Uterus (tissue), 4 donors: Measurements from ENCODE around the gene ASIC4. TPM values are rescaled to one million over a fixed set of nuclear protein-coding genes. Genes with fewer than 3 reads are reported as not detected.

Experiments used
- DNase-seq, 2 donors: peaks; one replicate each; pipeline ENCODE4 v3.0.0-alpha.2; 2019 to 2020
- H3K27ac ChIP-seq, 2 donors: fragments of 200-600 bp; sonication (generic); 1 replicate in 1 of 2; 2 replicates in 1 of 2; pipeline ENCODE4 v1.5.1; 2016 to 2018
- H3K27me3 ChIP-seq, 2 donors: fragments of 200-600 bp; sonication (generic); one replicate each; pipeline ENCODE4 v1.5.1; 2018 to 2019; ENCODE audit warnings: control low read depth in 1 of 2
- H3K36me3 ChIP-seq, 2 donors: fragments of 200-600 bp; sonication (generic); one replicate each; pipeline ENCODE4 v1.5.1; 2019; ENCODE audit warnings: control low read depth in 1 of 2
- H3K4me1 ChIP-seq, 2 donors: fragments of 200-600 bp; sonication (generic); one replicate each; pipeline ENCODE4 v1.5.1; 2018 to 2019; ENCODE audit warnings: control low read depth in 1 of 2
- H3K4me3 ChIP-seq, 2 donors: fragments of 200-600 bp; sonication (generic); 1 replicate in 1 of 2; 2 replicates in 1 of 2; pipeline ENCODE4 v1.5.1; 2018 to 2019; ENCODE audit warnings: mild to moderate bottlenecking in 1 of 2
- H3K9me3 ChIP-seq, 2 donors: fragments of 200-600 bp; sonication (generic); one replicate each; pipeline ENCODE4 v1.5.1; 2019; ENCODE audit warnings: control low read depth in 1 of 2
- CTCF ChIP-seq, 4 experiments: fragments of 200-600 bp in 2 of 4; fragments of 450-650 bp in 2 of 4; sonication (generic) in 2 of 4; IDR thresholded peaks; one replicate each; pipeline ENCODE4 v1.5.1; 2016 to 2019; ENCODE audit warnings: antibody characterized with exemption in 4 of 4, mild to moderate bottlenecking in 2 of 4, moderate library complexity in 1 of 4
- POLR2A ChIP-seq, 2 donors: fragments of 450-650 bp; IDR thresholded peaks; one replicate each; pipeline ENCODE4 v1.6.1; 2016; ENCODE audit warnings: antibody characterized with exemption in 2 of 2, mild to moderate bottlenecking in 1 of 2, moderate library complexity in 1 of 2
- intact Hi-C: fragments of 100-400 bp; cut with DNase I; formaldehyde crosslinking; loops from one replicate; pipeline ENCODE4 v1.15.1; 2023; ENCODE audit warnings: low total_unique reads
- total RNA-seq, 4 donors: library from RNA; depleted of rRNA in 3 of 4; stranded (reverse); fragments of >200 nt in 3 of 4; gene quantifications; one replicate each; pipeline versions ENCODE4 v1.1.0 to v1.2.4, GENCODE V29; 2014 to 2023
- donor health status: DM: yes; HTN: yes; CAD: no.

Gene ASIC4
- total RNA-seq, 4 donors from 2014 or later = 0.21 to 0.30 TPM; not detected in 2

GRCh38 chr2:219494952-219495530 lies 19.2 kb upstream of the ASIC4 start:
- H3K27me3 ChIP-seq = no peaks in the 10 kb centered on the region
- DNase-seq = no peak
- intact Hi-C loops = no loop called here
- TF ChIP-seq CTCF (IDR thresholded peaks at IDR 0.05) (no peak), POLR2A (IDR thresholded peaks at IDR 0.05) (no peak)
- no peaks in the 10 kb centered on the region for H3K36me3 ChIP-seq
- H3K4me3 ChIP-seq = no peak overlapping the region
- H3K27ac ChIP-seq = peak overlapping the region; percentile 19 to 95
- H3K4me1 ChIP-seq = peaks cover 0 to 4% of the 10 kb centered on the region in 2 donors
- H3K9me3 ChIP-seq = no peaks in the 10 kb centered on the region

DNA sequence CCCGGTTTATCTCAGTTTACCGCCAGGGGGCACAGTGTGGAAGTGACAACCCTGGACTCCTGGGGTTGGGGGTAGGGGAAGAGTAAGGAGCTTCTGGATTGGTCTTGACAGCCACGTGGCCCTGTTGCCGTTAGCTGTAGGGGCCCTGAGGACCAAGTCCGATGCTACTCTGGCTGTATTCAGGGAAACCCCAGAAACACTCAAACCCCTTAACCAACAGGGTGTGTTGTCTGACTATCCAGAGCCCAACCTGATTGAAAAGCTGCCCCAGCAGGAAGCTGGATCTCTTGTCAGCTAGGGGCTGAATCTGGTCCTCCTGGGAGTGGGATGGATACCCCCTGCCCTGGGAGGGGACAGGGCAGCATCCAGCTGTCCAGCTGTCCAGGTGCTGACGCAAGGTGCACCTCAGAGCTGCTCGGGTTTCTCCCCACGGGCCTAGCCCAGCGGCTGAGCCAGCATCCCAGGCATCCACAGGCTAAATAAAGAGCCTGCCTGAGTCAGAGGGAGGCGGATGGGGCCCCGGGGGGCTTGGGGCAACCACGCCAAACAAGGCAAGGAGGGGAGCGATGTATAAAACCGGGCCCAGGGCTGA lies 18.7 kb upstream of the ASIC4 start:
- no peaks in the 10 kb centered on the region for H3K9me3 ChIP-seq
- H3K27me3 ChIP-seq = no peaks in the 10 kb centered on the region
- TF ChIP-seq POLR2A (IDR thresholded peaks at IDR 0.05) = no peak
- TF ChIP-seq CTCF (IDR thresholded peaks at IDR 0.05) = peak; percentile 42 to 65 (median 58)
- H3K27ac ChIP-seq = peak overlapping the region; percentile 19 to 95
- no peaks in the 10 kb centered on the region for H3K36me3 ChIP-seq
- no peak overlapping the region for H3K4me3 ChIP-seq
- intact Hi-C loops = no loop called here
- H3K4me1 ChIP-seq = peaks cover 0 to 4% of the 10 kb centered on the region in 2 donors
- peak; percentile 61 to 73 for DNase-seq

- peak overlapping the region; percentile 19 to 95 for H3K27ac ChIP-seq
- H3K9me3 ChIP-seq = no peaks in the 10 kb centered on the region
- intact Hi-C loops = no loop called here
Observed at GRCh38 chr2:219496247-219496824, 17.9 kb upstream of the ASIC4 start.

GRCh38 chr2:219496825-219497494 lies 17.3 kb upstream of the ASIC4 start:
- TF ChIP-seq CTCF (IDR thresholded peaks at IDR 0.05) (no peak), POLR2A (IDR thresholded peaks at IDR 0.05) (no peak)
- Histone ChIP-seq H3K4me3 (peak overlapping the region in 1 of 2 donors; percentile 52), H3K27me3 (no peaks in the 10 kb centered on the region), H3K27ac (peak overlapping the region; percentile 94 to 95), H3K36me3 (no peaks in the 10 kb centered on the region), H3K4me1 (peaks cover 0 to 4% of the 10 kb centered on the region in 2 donors), H3K9me3 (no peaks in the 10 kb centered on the region)
- peak in 1 of 2 donors; percentile 52 for DNase-seq
- intact Hi-C loops = no loop called here

More at GRCh38 chr2:219496247-219496824, 17.9 kb upstream of the ASIC4 start:
- H3K36me3 ChIP-seq = no peaks in the 10 kb centered on the region
- H3K4me1 ChIP-seq = peaks cover 0 to 4% of the 10 kb centered on the region in 2 donors
- no peak for TF ChIP-seq POLR2A (IDR thresholded peaks at IDR 0.05)
- TF ChIP-seq CTCF (IDR thresholded peaks at IDR 0.05) = no peak
- DNase-seq = peak in 1 of 2 donors; percentile 33
- H3K4me3 ChIP-seq = no peak overlapping the region
- H3K27me3 ChIP-seq = no peaks in the 10 kb centered on the region
